Measurements from ENCODE around the gene SPAG9.

The SPAG9 gene

DNA sequence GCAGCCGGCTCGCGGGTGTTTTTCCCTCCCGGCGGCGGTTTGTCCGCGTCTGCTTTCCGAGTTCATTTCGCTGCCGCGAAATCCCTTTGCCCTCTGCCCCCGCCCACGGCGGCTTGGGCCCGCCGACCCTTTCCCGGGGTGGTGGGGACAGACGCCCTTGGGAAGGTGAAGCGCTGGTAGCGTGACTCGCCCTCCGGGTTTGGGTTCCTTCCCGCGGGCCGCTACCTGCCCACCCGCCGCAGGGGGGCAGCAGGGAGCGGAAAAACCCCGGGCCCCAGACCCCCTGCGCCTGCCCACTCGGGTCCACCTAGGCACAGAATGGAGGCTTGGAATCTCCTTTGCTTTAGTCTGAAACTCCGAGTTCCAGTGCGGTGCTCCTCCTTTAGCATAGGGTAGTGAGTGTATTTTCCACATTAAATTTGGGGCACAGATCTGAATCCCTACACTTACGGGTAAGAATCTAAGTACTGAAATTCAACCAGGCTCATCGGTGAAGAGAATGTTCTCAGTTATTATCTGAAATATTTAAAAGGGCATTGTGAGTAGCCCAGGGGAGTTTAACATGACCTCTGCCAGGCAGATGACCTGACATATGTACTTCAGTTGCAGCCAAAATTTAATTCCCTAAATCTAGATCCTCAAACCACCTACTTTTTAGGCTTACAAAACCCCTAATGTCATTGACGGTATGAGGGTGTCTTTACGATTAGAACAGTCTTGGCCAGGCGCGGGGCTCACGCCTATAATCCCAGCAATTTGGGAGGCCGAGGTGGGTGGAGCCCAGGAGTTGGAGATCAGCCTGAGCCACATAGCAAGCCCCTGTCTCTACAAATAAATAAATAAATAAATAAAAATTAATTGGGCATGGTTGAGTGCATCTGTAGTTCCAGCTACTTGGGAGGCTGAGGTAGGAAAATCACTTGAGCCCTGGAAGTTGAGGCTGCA lies 46.6 kb upstream of the SPAG9 start:
- Histone ChIP-seq H3K9me3 (replicated peaks; ENCODE audit: insufficient read depth, low read length) (no peaks in the 10 kb centered on the region), H3K9ac (ENCODE audit: low read length) (peak overlapping the region; percentile 96), H3F3A (ENCODE audit: insufficient read depth, low read length) (peaks cover 15% of the 10 kb centered on the region), H3K4me2 (ENCODE audit: low read depth, low read length) (peak overlapping the region; percentile 69), H3K4me3 (ENCODE audit: low read length) (peak overlapping the region; percentile 87), H3K27me3 (replicated peaks; ENCODE audit: insufficient read depth, low read length) (no peaks in the 10 kb centered on the region), H3K36me3 (replicated peaks; ENCODE audit: insufficient read depth, low read length) (peaks cover 5% of the 10 kb centered on the region; the same call in 1 of the 2 replicates), H3K79me2 (ENCODE audit: low read length) (peaks cover 28% of the 10 kb centered on the region), H3K4me1 (ENCODE audit: low read length) (peaks cover 10% of the 10 kb centered on the region), H3K27ac (ENCODE audit: low read length) (peak overlapping the region; percentile 87), H2AFZ (ENCODE audit: low read length) (peak overlapping the region; percentile 79), H3K9me2 (replicated peaks; ENCODE audit: insufficient read depth, low read length) (no peaks in the 10 kb centered on the region), H4K20me1 (ENCODE audit: insufficient read depth, low read length) (no peaks in the 10 kb centered on the region)
- DNase-seq, result peak; percentile 61
- TF ChIP-seq, protein P1, sequence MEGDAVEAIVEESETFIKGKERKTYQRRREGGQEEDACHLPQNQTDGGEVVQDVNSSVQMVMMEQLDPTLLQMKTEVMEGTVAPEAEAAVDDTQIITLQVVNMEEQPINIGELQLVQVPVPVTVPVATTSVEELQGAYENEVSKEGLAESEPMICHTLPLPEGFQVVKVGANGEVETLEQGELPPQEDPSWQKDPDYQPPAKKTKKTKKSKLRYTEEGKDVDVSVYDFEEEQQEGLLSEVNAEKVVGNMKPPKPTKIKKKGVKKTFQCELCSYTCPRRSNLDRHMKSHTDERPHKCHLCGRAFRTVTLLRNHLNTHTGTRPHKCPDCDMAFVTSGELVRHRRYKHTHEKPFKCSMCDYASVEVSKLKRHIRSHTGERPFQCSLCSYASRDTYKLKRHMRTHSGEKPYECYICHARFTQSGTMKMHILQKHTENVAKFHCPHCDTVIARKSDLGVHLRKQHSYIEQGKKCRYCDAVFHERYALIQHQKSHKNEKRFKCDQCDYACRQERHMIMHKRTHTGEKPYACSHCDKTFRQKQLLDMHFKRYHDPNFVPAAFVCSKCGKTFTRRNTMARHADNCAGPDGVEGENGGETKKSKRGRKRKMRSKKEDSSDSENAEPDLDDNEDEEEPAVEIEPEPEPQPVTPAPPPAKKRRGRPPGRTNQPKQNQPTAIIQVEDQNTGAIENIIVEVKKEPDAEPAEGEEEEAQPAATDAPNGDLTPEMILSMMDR (IDR thresholded peaks at IDR 0.05; ENCODE audit: low read length), result peak; percentile 82
- TF ChIP-seq EZH2 (optimal IDR thresholded peaks at IDR 0.05; ENCODE audit: low read depth, low read length), result no peak

- H3K27ac ChIP-seq (ENCODE audit: low read length), result peak within 1 kb of the TSS; percentile 87
- peak within 1 kb of the TSS; percentile 82 for H2AFZ ChIP-seq (ENCODE audit: low read length)
- H3K4me1 ChIP-seq (ENCODE audit: low read length), result peaks cover 10% of the 10 kb centered on the region
- peak within 1 kb of the TSS; percentile 87 for H3K4me3 ChIP-seq (ENCODE audit: low read length)
- peaks cover 28% of the 10 kb centered on the region for H3K79me2 ChIP-seq (ENCODE audit: low read length)
- H3K9me3 ChIP-seq (replicated peaks; ENCODE audit: insufficient read depth, low read length), result no peaks in the 10 kb centered on the region
- H3K9me2 ChIP-seq (replicated peaks; ENCODE audit: insufficient read depth, low read length), result no peaks in the 10 kb centered on the region
- H3F3A ChIP-seq (ENCODE audit: insufficient read depth, low read length), result peaks cover 15% of the 10 kb centered on the region
- TF ChIP-seq EZH2 (optimal IDR thresholded peaks at IDR 0.05; ENCODE audit: low read depth, low read length) (no peak), EZH2phosphoT487 (IDR thresholded peaks at IDR 0.05; ENCODE audit: low read length) (no peak)
- TF ChIP-seq, protein P1 (IDR thresholded peaks at IDR 0.05; ENCODE audit: low read length), result no peak
- H3K9ac ChIP-seq (ENCODE audit: low read length), result peak within 1 kb of the TSS; percentile 96
- H3K27me3 ChIP-seq (replicated peaks; ENCODE audit: insufficient read depth, low read length), result no peaks in the 10 kb centered on the region
- DNase-seq, result peak; percentile 83
- H3K36me3 ChIP-seq (replicated peaks; ENCODE audit: insufficient read depth, low read length), result peaks cover 5% of the 10 kb centered on the region; the same call in 1 of the 2 replicates
- no peaks in the 10 kb centered on the region for H4K20me1 ChIP-seq (ENCODE audit: insufficient read depth, low read length)
- H3K4me2 ChIP-seq (ENCODE audit: low read depth, low read length), result peak within 1 kb of the TSS; percentile 79
Measured at GRCh38 chr17:51166198-51166986, 45.7 kb upstream of the SPAG9 start, which contains the start of gene NME2. Gene NME2, plus strand, starts transcription at chr17:51166411. Its CDS starts 420 bp downstream, at chr17:51166831.

DNA sequence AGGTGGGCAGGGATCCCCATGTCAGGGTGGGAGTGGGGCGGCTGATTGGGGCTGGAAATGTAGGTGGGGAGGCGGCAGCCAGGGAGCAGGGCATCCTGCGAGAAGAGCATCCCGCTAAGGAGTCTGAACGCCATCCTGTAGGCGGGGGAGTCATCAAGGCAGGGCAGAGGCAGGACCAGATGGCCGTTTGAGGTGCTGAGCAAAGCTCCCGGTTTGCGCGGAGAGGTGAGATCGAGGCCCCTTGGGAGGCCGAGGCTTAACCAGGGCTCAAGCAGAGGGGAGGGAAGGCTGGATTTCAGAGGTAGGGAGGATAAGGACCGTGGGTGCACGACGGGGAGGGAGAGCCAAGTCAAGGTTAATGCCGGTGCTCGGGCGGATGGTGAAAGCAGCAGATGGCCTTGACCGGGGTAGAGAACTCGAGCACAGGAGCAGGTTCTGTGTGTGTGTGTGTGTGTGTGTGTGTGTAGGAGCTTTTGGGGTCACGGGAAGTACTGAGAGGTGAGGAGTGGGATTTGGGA lies 45.1 kb upstream of the SPAG9 start:
- no peak for DNase-seq

More for the DNA sequence above, 45.1 kb upstream of the SPAG9 start:
- no peaks in the 10 kb centered on the region for H4K20me1 ChIP-seq (ENCODE audit: insufficient read depth, low read length)
- H3K4me1 ChIP-seq (ENCODE audit: low read length), result peaks cover 10% of the 10 kb centered on the region
- H2AFZ ChIP-seq (ENCODE audit: low read length), result peak overlapping the region; percentile 59
- peak overlapping the region; percentile 87 for H3K4me3 ChIP-seq (ENCODE audit: low read length)
- no peaks in the 10 kb centered on the region for H3K27me3 ChIP-seq (replicated peaks; ENCODE audit: insufficient read depth, low read length)
- peak overlapping the region; percentile 79 for H3K4me2 ChIP-seq (ENCODE audit: low read depth, low read length)
- peaks cover 34% of the 10 kb centered on the region for H3K79me2 ChIP-seq (ENCODE audit: low read length)
- peak overlapping the region; percentile 96; the same call in 1 of the 2 replicates for H3K9ac ChIP-seq (ENCODE audit: low read length)
- peak overlapping the region; percentile 87; the same call in 1 of the 2 replicates for H3K27ac ChIP-seq (ENCODE audit: low read length)
- peaks cover 15% of the 10 kb centered on the region for H3F3A ChIP-seq (ENCODE audit: insufficient read depth, low read length)
- H3K9me2 ChIP-seq (replicated peaks; ENCODE audit: insufficient read depth, low read length), result no peaks in the 10 kb centered on the region
- TF ChIP-seq, protein P1 (IDR thresholded peaks at IDR 0.05; ENCODE audit: low read length), result no peak
- TF ChIP-seq EZH2 (optimal IDR thresholded peaks at IDR 0.05; ENCODE audit: low read depth, low read length) (no peak), EZH2phosphoT487 (IDR thresholded peaks at IDR 0.05; ENCODE audit: low read length) (no peak)
- peaks cover 8% of the 10 kb centered on the region for H3K36me3 ChIP-seq (replicated peaks; ENCODE audit: insufficient read depth, low read length)
- no peaks in the 10 kb centered on the region for H3K9me3 ChIP-seq (replicated peaks; ENCODE audit: insufficient read depth, low read length)

Data from MM.1S (cell line).